ENCODE results near the gene IGSF6.

- TF ChIP-seq POLR2A (conservative IDR thresholded peaks at IDR 0.05) (no peak), EZH2 (IDR thresholded peaks at IDR 0.05; ENCODE audit: borderline replicate concordance, low read depth, low read length) (no peak)
Observed at GRCh38 chr16:21694609-21695008, 42.2 kb upstream of the IGSF6 start.
